DND-41 (cell line): ENCODE results near the gene DENND1C.
A peak's percentile ranks its signal among the peaks of the same experiment; 100 is the strongest.

Source experiments
- ATAC-seq: fragments of 200-7000 bp; cut with Tn5 transposase; 3 replicates; pipeline ENCODE4 v1.9.1; 2021; ENCODE audit warnings: low read depth; ENCODE audit not compliant: insufficient read depth
- DNase-seq: peaks from one replicate; pipeline ENCODE4 v3.0.0-alpha.2; 2020
- H2AFZ ChIP-seq: 2 replicates; pipeline ENCODE4 v1.6.0; 2012; ENCODE audit warnings: low read depth, low read length
- H3K27ac ChIP-seq: 2 replicates; pipeline ENCODE4 v1.5.1; 2012; ENCODE audit warnings: low read length, inconsistent platforms
- H3K27me3 ChIP-seq: fragments of 200-600 bp; sonication (generic); 2 replicates; pipeline ENCODE4 v1.6.0; 2012; ENCODE audit warnings: low read length, mild to moderate bottlenecking, inconsistent platforms; ENCODE audit not compliant: insufficient read depth, poor library complexity
- H3K36me3 ChIP-seq: 2 replicates; pipeline ENCODE4 v1.5.1; 2012; ENCODE audit warnings: low read length, inconsistent platforms; ENCODE audit not compliant: insufficient read depth
- H3K4me1 ChIP-seq: 2 replicates; pipeline ENCODE4 v1.5.1; 2012; ENCODE audit warnings: mild to moderate bottlenecking, low read length; ENCODE audit not compliant: insufficient read depth
- H3K4me2 ChIP-seq: 2 replicates; pipeline ENCODE4 v1.6.0; 2012; ENCODE audit warnings: mild to moderate bottlenecking, moderate library complexity, low read length, inconsistent platforms; ENCODE audit not compliant: insufficient read depth
- H3K4me3 ChIP-seq, 2 experiments: fragments of 200-600 bp in 1 of 2; shearing (Covaris generic) in 1 of 2; 2 replicates each; pipeline ENCODE4 v1.5.1; 2012 to 2016; ENCODE audit warnings: inconsistent platforms in 2 of 2, low read length in 2 of 2, mild to moderate bottlenecking in 2 of 2, low read depth in 1 of 2, moderate library complexity in 1 of 2
- H3K79me2 ChIP-seq: 2 replicates; pipeline ENCODE4 v1.6.0; 2012; ENCODE audit warnings: low read length, inconsistent platforms; ENCODE audit not compliant: insufficient read depth
- H3K9ac ChIP-seq: 2 replicates; pipeline ENCODE4 v1.6.0; 2012; ENCODE audit warnings: low read depth, mild to moderate bottlenecking, inconsistent platforms, low read length, moderate library complexity
- H3K9me3 ChIP-seq: 2 replicates; pipeline ENCODE4 v1.5.1; 2012; ENCODE audit warnings: low read length, moderate library complexity, mild to moderate bottlenecking, inconsistent platforms; ENCODE audit not compliant: insufficient read depth, severe bottlenecking
- H4K20me1 ChIP-seq: 2 replicates; pipeline ENCODE4 v1.6.0; 2012; ENCODE audit warnings: low read length; ENCODE audit not compliant: insufficient read depth
- EZH2 ChIP-seq: IDR thresholded peaks from 3 replicates; pipeline ENCODE4 v1.6.1; 2012; ENCODE audit warnings: borderline replicate concordance, low read depth, mild to moderate bottlenecking, moderate library complexity, low read length, inconsistent platforms; ENCODE audit not compliant: severe bottlenecking
- TF ChIP-seq, protein P1 (sequence below): IDR thresholded peaks from 2 replicates; pipeline ENCODE4 v1.5.1; 2012; ENCODE audit warnings: borderline replicate concordance, low read length, moderate library complexity, mild to moderate bottlenecking; ENCODE audit not compliant: poor library complexity, severe bottlenecking; ENCODE audit errors: extremely low read depth

Gene DENND1C

DNA sequence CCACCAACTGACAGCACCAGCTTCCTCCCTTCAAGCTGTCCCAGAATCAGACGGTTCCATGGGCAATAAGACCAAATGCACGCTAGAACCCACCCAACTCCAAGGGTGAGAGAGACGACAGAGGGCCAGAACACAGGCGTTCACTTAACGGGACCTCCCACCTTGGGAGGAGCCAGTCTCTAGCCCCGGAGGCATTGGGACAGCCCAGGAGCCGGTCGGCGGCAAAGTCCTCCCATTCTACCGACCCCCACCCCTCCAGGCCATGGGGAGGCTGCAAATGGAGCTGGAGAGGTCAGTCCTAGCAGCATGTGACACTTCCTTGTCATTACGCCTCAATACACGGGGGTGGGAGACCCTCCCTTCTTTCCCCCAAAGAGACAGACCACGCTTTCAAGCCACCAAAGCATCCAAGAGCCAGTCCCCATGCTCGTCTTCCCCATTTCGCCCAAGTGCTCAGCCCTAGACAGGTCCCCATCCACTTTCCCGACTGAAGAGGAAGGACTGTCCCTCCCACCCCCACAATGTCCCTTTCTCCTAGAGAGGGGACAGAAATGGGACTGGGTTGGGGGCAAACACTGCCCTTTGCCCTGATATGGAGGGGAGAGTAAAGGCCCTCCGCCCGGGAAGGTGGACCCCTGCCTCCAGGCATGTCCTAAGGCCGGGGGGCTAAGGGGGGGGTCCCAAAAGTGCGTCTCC lies 57.9 kb downstream of the DENND1C start:
- H2AFZ ChIP-seq: no peak overlapping the region
- peak overlapping the region; percentile 90 to 95; a peak in 3 of 4 replicates for H3K4me3 ChIP-seq
- DNase-seq (peak; percentile 51), ATAC-seq (no peak)
- peak overlapping the region; percentile 74 for H3K27ac ChIP-seq
- H3K9ac ChIP-seq: peak overlapping the region; percentile 89
- peaks cover 55% of the 10 kb centered on the region for H4K20me1 ChIP-seq
- peaks cover 54% of the 10 kb centered on the region for H3K36me3 ChIP-seq
- peak overlapping the region; percentile 97 for H3K4me2 ChIP-seq
- no peaks in the 10 kb centered on the region for H3K27me3 ChIP-seq
- TF ChIP-seq, protein P1, sequence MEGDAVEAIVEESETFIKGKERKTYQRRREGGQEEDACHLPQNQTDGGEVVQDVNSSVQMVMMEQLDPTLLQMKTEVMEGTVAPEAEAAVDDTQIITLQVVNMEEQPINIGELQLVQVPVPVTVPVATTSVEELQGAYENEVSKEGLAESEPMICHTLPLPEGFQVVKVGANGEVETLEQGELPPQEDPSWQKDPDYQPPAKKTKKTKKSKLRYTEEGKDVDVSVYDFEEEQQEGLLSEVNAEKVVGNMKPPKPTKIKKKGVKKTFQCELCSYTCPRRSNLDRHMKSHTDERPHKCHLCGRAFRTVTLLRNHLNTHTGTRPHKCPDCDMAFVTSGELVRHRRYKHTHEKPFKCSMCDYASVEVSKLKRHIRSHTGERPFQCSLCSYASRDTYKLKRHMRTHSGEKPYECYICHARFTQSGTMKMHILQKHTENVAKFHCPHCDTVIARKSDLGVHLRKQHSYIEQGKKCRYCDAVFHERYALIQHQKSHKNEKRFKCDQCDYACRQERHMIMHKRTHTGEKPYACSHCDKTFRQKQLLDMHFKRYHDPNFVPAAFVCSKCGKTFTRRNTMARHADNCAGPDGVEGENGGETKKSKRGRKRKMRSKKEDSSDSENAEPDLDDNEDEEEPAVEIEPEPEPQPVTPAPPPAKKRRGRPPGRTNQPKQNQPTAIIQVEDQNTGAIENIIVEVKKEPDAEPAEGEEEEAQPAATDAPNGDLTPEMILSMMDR: no peak
- no peak for TF ChIP-seq EZH2
- no peaks in the 10 kb centered on the region for H3K9me3 ChIP-seq
- peaks cover 39% of the 10 kb centered on the region for H3K4me1 ChIP-seq
- peaks cover 58% of the 10 kb centered on the region for H3K79me2 ChIP-seq

DNA sequence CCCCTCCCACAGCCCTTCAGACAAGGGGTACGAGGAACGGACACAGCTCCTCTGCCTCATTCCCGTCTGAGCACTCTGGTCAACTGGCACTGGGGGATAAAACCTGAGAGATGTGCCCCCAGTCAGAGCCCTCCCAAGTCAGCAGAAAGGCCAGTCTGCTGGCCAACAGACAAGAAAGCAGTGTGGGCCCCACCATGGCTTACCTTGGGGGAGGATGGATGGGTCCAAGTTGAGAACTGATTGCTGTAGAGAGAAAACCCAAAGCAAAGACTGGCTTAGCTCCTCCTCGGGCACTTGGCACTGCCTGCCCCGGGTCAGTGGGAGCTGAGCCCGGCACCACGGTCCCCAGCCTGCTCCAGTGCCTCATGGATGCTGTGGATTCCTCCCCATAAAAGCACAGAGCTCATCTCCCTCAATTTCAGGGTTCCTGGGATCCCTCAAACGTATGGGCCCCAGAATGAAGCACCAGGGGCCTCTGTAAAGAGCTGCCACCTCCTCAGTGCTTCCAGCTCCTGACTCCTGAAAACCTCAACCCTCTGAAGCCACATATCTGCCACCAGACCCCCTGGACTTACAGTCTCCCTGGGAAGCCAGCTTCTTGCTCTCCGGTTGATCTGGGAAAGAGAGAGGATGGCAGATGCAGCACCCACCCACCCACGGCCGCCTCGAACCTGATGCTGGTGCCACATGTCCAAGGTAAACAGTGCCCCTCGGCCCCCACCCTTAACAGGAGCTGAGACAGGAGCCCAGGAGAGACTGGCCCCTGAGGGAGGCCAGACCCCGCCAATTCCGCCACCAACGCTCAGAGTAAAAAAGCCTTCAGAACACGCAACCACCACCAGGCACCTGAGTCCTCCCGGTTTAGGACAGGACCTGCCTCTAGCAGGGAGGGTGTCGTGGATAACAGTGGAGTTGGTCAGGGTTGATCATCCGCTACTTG lies 60.2 kb downstream of the DENND1C start:
- Histone ChIP-seq H3K9ac (no peak overlapping the region), H2AFZ (no peak overlapping the region), H3K4me3 (peak overlapping the region in 1 of 2 experiments; percentile 90; a peak in 1 of 4 replicates), H3K79me2 (peaks cover 69% of the 10 kb centered on the region), H3K27ac (no peak overlapping the region), H3K27me3 (no peaks in the 10 kb centered on the region), H3K4me2 (peak overlapping the region; percentile 97), H3K4me1 (peaks cover 37% of the 10 kb centered on the region), H3K36me3 (peaks cover 77% of the 10 kb centered on the region), H3K9me3 (no peaks in the 10 kb centered on the region), H4K20me1 (peaks cover 78% of the 10 kb centered on the region)
- TF ChIP-seq, protein P1: no peak
- no peak for TF ChIP-seq EZH2
- no peak for ATAC-seq
- no peak for DNase-seq

DNA sequence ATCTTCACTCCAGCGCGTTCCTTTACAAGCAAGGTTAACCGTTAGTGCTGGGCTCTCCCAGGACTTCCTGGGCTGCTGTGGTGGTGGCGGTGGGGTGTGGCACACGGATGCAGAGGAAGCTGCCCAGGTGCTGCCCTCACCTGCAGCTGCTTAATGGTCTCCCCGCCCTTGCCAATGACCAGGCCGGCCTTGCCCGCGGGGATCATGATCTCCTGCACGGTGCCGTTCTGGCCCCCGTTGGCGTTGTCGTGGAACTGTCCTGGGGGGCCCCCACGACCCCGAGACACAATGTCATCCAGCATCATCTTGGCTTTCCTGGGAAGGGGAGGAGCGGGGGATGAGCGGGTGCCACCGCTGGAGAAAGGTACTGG lies 63.0 kb downstream of the DENND1C start:
- ATAC-seq: no peak
- no peak overlapping the region for H3K4me3 ChIP-seq
- peaks cover 98% of the 10 kb centered on the region for H3K36me3 ChIP-seq
- no peak for DNase-seq
- no peak overlapping the region for H3K9ac ChIP-seq
- no peak overlapping the region for H2AFZ ChIP-seq
- H3K9me3 ChIP-seq: no peaks in the 10 kb centered on the region
- H3K27me3 ChIP-seq: no peaks in the 10 kb centered on the region
- peaks cover 94% of the 10 kb centered on the region for H4K20me1 ChIP-seq
- H3K4me2 ChIP-seq: no peak overlapping the region
- no peak overlapping the region for H3K27ac ChIP-seq
- peaks cover 23% of the 10 kb centered on the region for H3K4me1 ChIP-seq
- H3K79me2 ChIP-seq: peaks cover 60% of the 10 kb centered on the region
- TF ChIP-seq, protein P1: no peak
- no peak for TF ChIP-seq EZH2
